Stimulated activated CD4-positive, alpha-beta T cell treated with anti-CD3 and anti-CD28 coated beads, Interleukin-15, amount 100 ng/mL, for 1 hour (primary cell): ENCODE results near the gene MAP2K2.

Source experiments
- DNase-seq, 2 donors: peaks; one replicate each; pipeline ENCODE4 v3.0.0-alpha.2; 2020; ENCODE audit warnings: low read depth in 1 of 2, low spot score in 1 of 2

The MAP2K2 gene

GRCh38 chr19:4045597-4046361 lies 78.1 kb downstream of the MAP2K2 start:
- no peak for DNase-seq

GRCh38 chr19:4044990-4045465 lies 78.9 kb downstream of the MAP2K2 start:
- no peak for DNase-seq

- no peak for DNase-seq
Measured at GRCh38 chr19:4043966-4044715, 79.8 kb downstream of the MAP2K2 start.

- DNase-seq, result no peak
Measured at GRCh38 chr19:4043401-4043800, 80.5 kb downstream of the MAP2K2 start.

GRCh38 chr19:4042731-4043082 lies 81.2 kb downstream of the MAP2K2 start:
- DNase-seq, result no peak

GRCh38 chr19:4042064-4042730 lies 81.7 kb downstream of the MAP2K2 start:
- no peak for DNase-seq
